ENCODE data around the gene SLC66A2. TPM values are rescaled to one million over a fixed set of nuclear protein-coding genes. Genes with fewer than 3 reads are reported as not detected.

The SLC66A2 gene
- total and polyA plus RNA-seq, 8 donors = 19.6 to 36.1 (median 22.6) TPM

DNA sequence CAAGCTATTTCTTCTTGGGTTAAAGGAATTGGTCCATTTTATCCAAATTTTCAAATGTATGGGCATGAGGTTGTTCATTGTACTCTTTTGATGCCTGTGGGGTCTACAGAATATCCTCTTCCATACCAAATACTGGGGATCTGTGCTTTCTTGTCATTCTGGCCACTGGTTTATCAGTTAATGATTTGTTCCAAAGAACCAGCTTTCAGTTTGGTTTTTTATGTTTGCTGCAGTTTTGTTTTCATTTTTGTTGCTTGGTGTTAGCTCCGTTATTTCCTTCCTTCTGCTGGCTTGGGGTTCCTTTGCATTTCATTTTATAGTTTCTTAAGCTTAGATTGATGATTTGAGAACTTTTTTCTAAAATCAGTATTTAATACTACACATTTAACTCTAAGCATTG is 45.5 kb downstream of the SLC66A2 start:
- no peak overlapping the region for H3K4me3 ChIP-seq
- H3K36me3 ChIP-seq = peaks cover 3 to 8% (median 8%) of the 10 kb centered on the region in 3 donors
- no peaks in the 10 kb centered on the region for H3K9me3 ChIP-seq
- no peak for FAIRE-seq
- no peaks in the 10 kb centered on the region for H3K27me3 ChIP-seq
- TF ChIP-seq, protein P1, sequence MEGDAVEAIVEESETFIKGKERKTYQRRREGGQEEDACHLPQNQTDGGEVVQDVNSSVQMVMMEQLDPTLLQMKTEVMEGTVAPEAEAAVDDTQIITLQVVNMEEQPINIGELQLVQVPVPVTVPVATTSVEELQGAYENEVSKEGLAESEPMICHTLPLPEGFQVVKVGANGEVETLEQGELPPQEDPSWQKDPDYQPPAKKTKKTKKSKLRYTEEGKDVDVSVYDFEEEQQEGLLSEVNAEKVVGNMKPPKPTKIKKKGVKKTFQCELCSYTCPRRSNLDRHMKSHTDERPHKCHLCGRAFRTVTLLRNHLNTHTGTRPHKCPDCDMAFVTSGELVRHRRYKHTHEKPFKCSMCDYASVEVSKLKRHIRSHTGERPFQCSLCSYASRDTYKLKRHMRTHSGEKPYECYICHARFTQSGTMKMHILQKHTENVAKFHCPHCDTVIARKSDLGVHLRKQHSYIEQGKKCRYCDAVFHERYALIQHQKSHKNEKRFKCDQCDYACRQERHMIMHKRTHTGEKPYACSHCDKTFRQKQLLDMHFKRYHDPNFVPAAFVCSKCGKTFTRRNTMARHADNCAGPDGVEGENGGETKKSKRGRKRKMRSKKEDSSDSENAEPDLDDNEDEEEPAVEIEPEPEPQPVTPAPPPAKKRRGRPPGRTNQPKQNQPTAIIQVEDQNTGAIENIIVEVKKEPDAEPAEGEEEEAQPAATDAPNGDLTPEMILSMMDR (IDR thresholded peaks at IDR 0.05) = no peak
- DNase-seq = no peak
- intact Hi-C loops (cut with DNase I) = no loop called here
- no peak for ATAC-seq
- 78 to 84% methylated on average over 1 of the region's 1 CpG for WGBS, 2 donors
- H3K4me1 ChIP-seq = no peaks in the 10 kb centered on the region
- no peak overlapping the region for H3K27ac ChIP-seq

DNA sequence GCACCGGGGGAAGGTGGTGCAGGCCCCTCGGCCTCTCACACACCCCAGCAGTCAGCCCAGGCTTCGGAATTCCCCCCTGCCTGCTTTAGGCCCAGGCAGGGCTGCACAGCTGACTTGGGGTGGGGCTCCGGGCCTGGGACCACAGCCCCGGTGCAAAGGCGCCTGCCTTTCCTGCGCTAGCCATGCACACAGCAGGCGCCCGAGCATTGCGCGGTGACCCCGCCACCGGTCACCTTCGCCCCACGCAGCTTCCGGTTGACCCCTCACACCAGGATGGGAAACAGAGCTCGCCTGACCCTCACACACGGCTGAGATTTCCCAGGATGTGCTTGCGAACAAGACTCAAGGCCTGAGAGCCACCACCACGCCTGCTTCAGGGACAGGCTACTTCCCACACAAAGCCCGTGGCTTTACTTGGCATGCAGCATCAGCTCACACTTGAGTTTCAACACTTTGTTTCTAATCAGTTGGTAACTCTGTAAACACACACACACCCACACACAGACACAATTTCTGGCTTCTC is 46.0 kb downstream of the SLC66A2 start:
- no peak for DNase-seq
- 93 to 96% methylated on average over 21 of the region's 21 CpGs for WGBS, 2 donors
- Histone ChIP-seq H3K36me3 (peaks cover 3 to 8% (median 8%) of the 10 kb centered on the region in 3 donors), H3K9me3 (no peaks in the 10 kb centered on the region), H3K4me3 (no peak overlapping the region), H3K27me3 (no peaks in the 10 kb centered on the region), H3K27ac (no peak overlapping the region), H3K4me1 (no peaks in the 10 kb centered on the region)
- no peak for ATAC-seq
- intact Hi-C loops (cut with DNase I) = no loop called here
- TF ChIP-seq, protein P1 (IDR thresholded peaks at IDR 0.05) = no peak
- FAIRE-seq = no peak

DNA sequence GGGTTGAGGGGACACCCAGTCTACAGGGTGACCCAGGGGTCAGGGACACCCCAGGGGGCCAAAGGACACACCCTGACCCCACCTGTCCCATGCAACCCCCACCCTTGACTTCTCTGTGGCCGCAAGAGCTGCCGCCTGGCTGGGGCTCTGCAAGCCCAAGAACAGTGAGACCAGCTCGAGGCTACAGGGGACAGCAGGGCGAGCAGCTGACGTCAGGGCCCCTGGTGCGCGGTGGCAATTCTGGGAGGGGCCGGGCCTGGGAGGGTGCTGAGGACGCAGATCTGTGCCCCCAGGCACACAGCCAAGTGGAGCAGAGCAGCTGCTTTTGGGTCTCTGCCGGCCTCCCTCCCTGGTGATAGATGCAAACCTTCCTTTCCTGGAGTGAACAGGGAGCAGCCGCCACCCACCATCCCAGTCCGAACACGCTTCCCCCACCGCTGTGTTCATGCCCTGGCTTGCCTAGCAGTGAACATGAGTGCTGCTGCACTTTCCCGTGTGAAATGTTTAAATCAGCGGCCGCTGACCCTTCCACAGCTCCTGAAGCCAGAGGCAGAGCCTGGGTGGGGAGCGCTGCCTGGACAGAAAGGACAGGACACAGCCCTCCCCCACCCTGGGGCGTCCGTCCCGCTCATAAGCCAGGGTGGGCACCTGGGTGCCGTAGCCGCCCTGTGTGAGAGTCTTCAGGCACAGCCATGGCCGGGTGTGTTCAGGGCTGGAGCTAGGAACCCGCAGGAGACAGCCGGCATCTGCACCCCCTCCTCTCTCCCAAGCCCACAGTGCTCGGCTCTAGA is 46.9 kb downstream of the SLC66A2 start:
- H3K27ac ChIP-seq = no peak overlapping the region
- DNase-seq = peak in 2 of 6 donors; percentile 6 to 69
- intact Hi-C loops (cut with DNase I) = no loop called here
- ATAC-seq = peak in 1 of 4 donors; percentile 7
- H3K36me3 ChIP-seq = peaks cover 3 to 8% (median 8%) of the 10 kb centered on the region in 3 donors
- H3K9me3 ChIP-seq = no peaks in the 10 kb centered on the region
- TF ChIP-seq, protein P1 (IDR thresholded peaks at IDR 0.05) = no peak
- no peak overlapping the region for H3K4me3 ChIP-seq
- FAIRE-seq = no peak
- 95 to 97% methylated on average over 26 to 27 of the region's 27 CpGs for WGBS, 2 donors
- no peaks in the 10 kb centered on the region for H3K27me3 ChIP-seq
- H3K4me1 ChIP-seq = no peaks in the 10 kb centered on the region

DNA sequence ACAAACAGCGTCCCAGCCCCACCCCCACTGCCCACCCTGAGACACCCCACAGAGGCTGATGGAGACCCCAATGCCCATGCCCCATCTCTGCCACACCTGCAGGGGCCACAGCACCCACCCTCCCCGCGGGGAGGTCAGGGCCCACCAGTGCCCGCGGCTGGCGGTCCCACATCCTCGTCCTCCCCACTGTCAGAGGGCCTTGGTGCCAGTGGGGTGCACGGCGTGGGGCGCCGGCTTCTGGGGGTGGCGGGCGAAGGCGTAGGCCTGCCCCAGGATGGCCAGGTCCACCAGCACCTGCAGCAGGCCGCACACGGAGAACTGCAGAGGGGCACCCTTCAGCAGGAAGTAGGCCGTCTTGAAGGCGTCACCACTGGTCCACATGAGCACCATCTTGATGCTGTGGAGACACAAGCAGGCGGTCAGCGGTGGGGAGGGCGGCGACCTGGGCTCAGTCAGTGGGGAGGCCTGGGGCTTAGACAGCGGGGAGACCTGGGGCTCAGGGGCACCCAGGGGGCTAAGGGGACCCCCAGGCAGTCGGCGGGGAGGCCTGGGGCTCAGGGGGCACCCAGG is 47.6 kb downstream of the SLC66A2 start:
- TF ChIP-seq, protein P1 (IDR thresholded peaks at IDR 0.05) = no peak
- H3K27ac ChIP-seq = no peak overlapping the region

More for the DNA sequence above, 47.6 kb downstream of the SLC66A2 start:
- Histone ChIP-seq H3K4me1 (no peaks in the 10 kb centered on the region), H3K4me3 (no peak overlapping the region), H3K36me3 (peaks cover 3 to 8% (median 8%) of the 10 kb centered on the region in 3 donors), H3K27me3 (no peaks in the 10 kb centered on the region), H3K9me3 (no peaks in the 10 kb centered on the region)
- 91 to 96% methylated on average over 21 to 25 of the region's 25 CpGs for WGBS, 2 donors
- intact Hi-C loops (cut with DNase I) = no loop called here
- FAIRE-seq (no peak), DNase-seq (peak in 2 of 6 donors; percentile 10 to 74), ATAC-seq (no peak)

Data from pancreas (tissue), 10 donors.